BJ (cell line): ENCODE measurements around the gene ACSBG1. TPM values are rescaled to one million over a fixed set of nuclear protein-coding genes. Genes with fewer than 3 reads are reported as not detected.

Experiments
- CTCF ChIA-PET: fragments of 350-600 bp; formaldehyde crosslinking; extraction: SDS; loops from one replicate; lab custom pipeline; 2021; ENCODE audit warnings: antibody characterized with exemption, inconsistent platforms; lab: Yijun Ruan, JAX
- POLR2A ChIA-PET: fragments of 300-600 bp; sonication (Branson Sonifier 250); formaldehyde crosslinking; extraction: SDS; loops from one replicate; lab custom pipeline; 2021; ENCODE audit warnings: antibody characterized with exemption; lab: Charles Lee
- DNase-seq: peaks from one replicate; pipeline ENCODE4 v3.0.0-alpha.2; 2011; ENCODE audit warnings: low read depth
- H3K27me3 ChIP-seq: 2 replicates; pipeline ENCODE4 v1.6.0; 2011; ENCODE audit warnings: low read length; ENCODE audit not compliant: control insufficient read depth, insufficient read depth
- H3K36me3 ChIP-seq: 2 replicates; pipeline ENCODE4 v1.5.1; 2011; ENCODE audit warnings: low read length; ENCODE audit not compliant: control insufficient read depth, insufficient read depth
- H3K4me3 ChIP-seq: 2 replicates; pipeline ENCODE4 v1.5.1; 2011; ENCODE audit warnings: low read depth, mild to moderate bottlenecking, control low read depth, low read length
- CTCF ChIP-seq: IDR thresholded peaks from 2 replicates; pipeline ENCODE4 v1.5.1; 2011; ENCODE audit warnings: low read depth, mild to moderate bottlenecking, control low read depth, inconsistent platforms, low read length, moderate library complexity; ENCODE audit not compliant: insufficient read depth
- polyA plus RNA-seq: library from polyadenylated mRNA; depleted of rRNA; stranded (reverse); fragments of >200 nt; gene quantifications from 2 replicates; pipeline ENCODE4 v1.2.3, GENCODE V29; 2011

Gene ACSBG1
- polyA plus RNA-seq, 1 experiment, result 0.01 TPM

GRCh38 chr15:78223396-78224022 is 10.9 kb downstream of the ACSBG1 start:
- TF ChIP-seq CTCF, result no peak
- ChIA-PET CTCF (interaction anchor here (1.0 kb wide), 1 partner anchor 18 kb away, joined by 3 read pairs; no protein-coding TSS in a partner anchor), POLR2A (no interaction called here)
- no peak overlapping the region for H3K4me3 ChIP-seq
- H3K36me3 ChIP-seq, result no peaks in the 10 kb centered on the region
- DNase-seq, result no peak
- no peaks in the 10 kb centered on the region; the same call in 1 of the 2 replicates for H3K27me3 ChIP-seq

- DNase-seq, result no peak
- Histone ChIP-seq H3K4me3 (no peak overlapping the region), H3K27me3 (no peaks in the 10 kb centered on the region), H3K36me3 (no peaks in the 10 kb centered on the region)
- ChIA-PET CTCF (interaction anchor here (1.0 kb wide), 1 partner anchor 19 kb away, joined by 3 read pairs; no protein-coding TSS in a partner anchor), POLR2A (no interaction called here)
- no peak for TF ChIP-seq CTCF
Observed at GRCh38 chr15:78222745-78223395, 11.5 kb downstream of the ACSBG1 start.

- no peaks in the 10 kb centered on the region for H3K36me3 ChIP-seq
- no peak for TF ChIP-seq CTCF
- H3K27me3 ChIP-seq, result no peaks in the 10 kb centered on the region
- no peak for DNase-seq
- H3K4me3 ChIP-seq, result no peak overlapping the region
- POLR2A ChIA-PET, result no interaction called here
- CTCF ChIA-PET, result no interaction called here
Observed at GRCh38 chr15:78220713-78221112, 13.7 kb downstream of the ACSBG1 start.

- no peaks in the 10 kb centered on the region for H3K36me3 ChIP-seq
- no peak for DNase-seq
- ChIA-PET CTCF (interaction anchor here (1.3 kb wide), 1 partner anchor 24 kb away, joined by 3 read pairs; no protein-coding TSS in a partner anchor), POLR2A (interaction anchor here (0.5 to 0.6 kb wide), 2 partner anchors 31 to 87 kb away, joined by 3 to 5 read pairs; no protein-coding TSS in a partner anchor)
- TF ChIP-seq CTCF, result no peak
- no peak overlapping the region for H3K4me3 ChIP-seq
- 0 out of 2 replicates have a peak, but pooled peaks cover 2% of the 10 kb centered on the region for H3K27me3 ChIP-seq
Observed at GRCh38 chr15:78216276-78217104, 17.9 kb downstream of the ACSBG1 start.

- Histone ChIP-seq H3K4me3 (no peak overlapping the region), H3K27me3 (0 out of 2 replicates have a peak, but pooled peaks cover 2% of the 10 kb centered on the region), H3K36me3 (no peaks in the 10 kb centered on the region)
- TF ChIP-seq CTCF, result no peak
- POLR2A ChIA-PET, result interaction anchor here (0.6 kb wide), 1 partner anchor 49 kb away, joined by 9 read pairs; no protein-coding TSS in a partner anchor
- DNase-seq, result no peak
- CTCF ChIA-PET, result interaction anchor here (0.7 to 1.0 kb wide), 2 partner anchors 31 to 82 kb away, joined by 3 to 4 read pairs; no protein-coding TSS in a partner anchor
Observed at GRCh38 chr15:78213956-78214355, 20.4 kb downstream of the ACSBG1 start.
